HepG2 (cell line): ENCODE data around the gene OTOP3.

Experiments used
- CREB1 ChIP-seq, 2 experiments: fragments of 450-650 bp in 1 of 2; IDR thresholded peaks; 2 replicates each; pipeline ENCODE4 v1.6.1; 2016 to 2017; ENCODE audit warnings: control low read depth in 1 of 2, mild to moderate bottlenecking in 1 of 2, missing compliant biosample characterization in 1 of 2, missing genetic modification characterization in 1 of 2
- MXI1 ChIP-seq: IDR thresholded peaks from 3 replicates; pipeline ENCODE4 v1.6.1; 2012; ENCODE audit warnings: low read depth, low read length, inconsistent platforms, borderline replicate concordance
- POLR2AphosphoS5 ChIP-seq: IDR thresholded peaks from 2 replicates; pipeline ENCODE4 v1.6.1; 2012; ENCODE audit warnings: low read depth, low read length
- SIN3B ChIP-seq: fragments of 150-350 bp; IDR thresholded peaks from 2 replicates; pipeline ENCODE4 v1.6.1; 2014; ENCODE audit warnings: low read length
- ZNF20 ChIP-seq: sonication (generic); formaldehyde crosslinking; IDR thresholded peaks from 2 replicates; pipeline ENCODE4 v1.4.0; 2020; ENCODE audit warnings: mild to moderate bottlenecking, moderate library complexity, missing genetic modification reagents
- ZNF766 ChIP-seq: sonication (generic); formaldehyde crosslinking; IDR thresholded peaks from 2 replicates; pipeline ENCODE4 v1.5.0; 2020; ENCODE audit warnings: missing genetic modification reagents, borderline replicate concordance
- ZSCAN20 ChIP-seq: sonication (generic); formaldehyde crosslinking; IDR thresholded peaks from 2 replicates; pipeline ENCODE4 v1.4.0; 2020; ENCODE audit warnings: missing genetic modification reagents, mild to moderate bottlenecking, borderline replicate concordance
- TF ChIP-seq, protein P1 (sequence below): sonication (generic); formaldehyde crosslinking; IDR thresholded peaks from 2 replicates; pipeline ENCODE4 v1.5.0; 2020; ENCODE audit warnings: mild to moderate bottlenecking, missing genetic modification reagents, moderate library complexity
- TF ChIP-seq, protein P2 (sequence below): sonication (generic); formaldehyde crosslinking; IDR thresholded peaks from 2 replicates; pipeline ENCODE4 v1.4.0; 2020; ENCODE audit warnings: low read depth, missing genetic modification reagents
- TF ChIP-seq, protein P3 (sequence below): sonication (generic); formaldehyde crosslinking; IDR thresholded peaks from 2 replicates; pipeline ENCODE4 v1.8.1; 2023; ENCODE audit warnings: mild to moderate bottlenecking, missing genetic modification reagents, borderline replicate concordance

DNA sequence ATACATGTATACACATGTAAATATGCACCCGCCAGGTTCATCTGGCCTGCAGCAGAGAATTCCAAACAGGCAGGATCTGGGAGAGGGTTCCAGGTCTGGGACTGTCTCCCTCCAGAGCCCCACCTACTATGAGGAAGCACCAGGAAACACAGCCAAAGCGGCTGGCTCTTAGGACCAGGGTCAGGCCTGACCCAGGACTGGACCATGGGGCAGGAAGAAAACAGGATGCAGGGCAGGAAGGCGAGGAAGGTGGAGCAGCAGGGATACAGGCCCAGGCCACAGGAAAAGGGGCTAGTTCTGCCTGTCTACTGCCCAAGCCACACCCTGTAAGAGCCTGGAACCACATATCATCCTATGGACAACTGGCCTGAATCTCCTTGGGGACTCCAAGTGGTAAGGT, 34.7 kb downstream of the OTOP3 start:
- TF ChIP-seq SIN3B = no peak
- TF ChIP-seq CREB1 (IDR thresholded peaks at IDR 0.05) = no peak
- no peak for TF ChIP-seq CREB1 (CRISPR knock-in tag; IDR thresholded peaks at IDR 0.05)
- TF ChIP-seq, protein P1, sequence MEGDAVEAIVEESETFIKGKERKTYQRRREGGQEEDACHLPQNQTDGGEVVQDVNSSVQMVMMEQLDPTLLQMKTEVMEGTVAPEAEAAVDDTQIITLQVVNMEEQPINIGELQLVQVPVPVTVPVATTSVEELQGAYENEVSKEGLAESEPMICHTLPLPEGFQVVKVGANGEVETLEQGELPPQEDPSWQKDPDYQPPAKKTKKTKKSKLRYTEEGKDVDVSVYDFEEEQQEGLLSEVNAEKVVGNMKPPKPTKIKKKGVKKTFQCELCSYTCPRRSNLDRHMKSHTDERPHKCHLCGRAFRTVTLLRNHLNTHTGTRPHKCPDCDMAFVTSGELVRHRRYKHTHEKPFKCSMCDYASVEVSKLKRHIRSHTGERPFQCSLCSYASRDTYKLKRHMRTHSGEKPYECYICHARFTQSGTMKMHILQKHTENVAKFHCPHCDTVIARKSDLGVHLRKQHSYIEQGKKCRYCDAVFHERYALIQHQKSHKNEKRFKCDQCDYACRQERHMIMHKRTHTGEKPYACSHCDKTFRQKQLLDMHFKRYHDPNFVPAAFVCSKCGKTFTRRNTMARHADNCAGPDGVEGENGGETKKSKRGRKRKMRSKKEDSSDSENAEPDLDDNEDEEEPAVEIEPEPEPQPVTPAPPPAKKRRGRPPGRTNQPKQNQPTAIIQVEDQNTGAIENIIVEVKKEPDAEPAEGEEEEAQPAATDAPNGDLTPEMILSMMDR = no peak
- TF ChIP-seq, protein P2, sequence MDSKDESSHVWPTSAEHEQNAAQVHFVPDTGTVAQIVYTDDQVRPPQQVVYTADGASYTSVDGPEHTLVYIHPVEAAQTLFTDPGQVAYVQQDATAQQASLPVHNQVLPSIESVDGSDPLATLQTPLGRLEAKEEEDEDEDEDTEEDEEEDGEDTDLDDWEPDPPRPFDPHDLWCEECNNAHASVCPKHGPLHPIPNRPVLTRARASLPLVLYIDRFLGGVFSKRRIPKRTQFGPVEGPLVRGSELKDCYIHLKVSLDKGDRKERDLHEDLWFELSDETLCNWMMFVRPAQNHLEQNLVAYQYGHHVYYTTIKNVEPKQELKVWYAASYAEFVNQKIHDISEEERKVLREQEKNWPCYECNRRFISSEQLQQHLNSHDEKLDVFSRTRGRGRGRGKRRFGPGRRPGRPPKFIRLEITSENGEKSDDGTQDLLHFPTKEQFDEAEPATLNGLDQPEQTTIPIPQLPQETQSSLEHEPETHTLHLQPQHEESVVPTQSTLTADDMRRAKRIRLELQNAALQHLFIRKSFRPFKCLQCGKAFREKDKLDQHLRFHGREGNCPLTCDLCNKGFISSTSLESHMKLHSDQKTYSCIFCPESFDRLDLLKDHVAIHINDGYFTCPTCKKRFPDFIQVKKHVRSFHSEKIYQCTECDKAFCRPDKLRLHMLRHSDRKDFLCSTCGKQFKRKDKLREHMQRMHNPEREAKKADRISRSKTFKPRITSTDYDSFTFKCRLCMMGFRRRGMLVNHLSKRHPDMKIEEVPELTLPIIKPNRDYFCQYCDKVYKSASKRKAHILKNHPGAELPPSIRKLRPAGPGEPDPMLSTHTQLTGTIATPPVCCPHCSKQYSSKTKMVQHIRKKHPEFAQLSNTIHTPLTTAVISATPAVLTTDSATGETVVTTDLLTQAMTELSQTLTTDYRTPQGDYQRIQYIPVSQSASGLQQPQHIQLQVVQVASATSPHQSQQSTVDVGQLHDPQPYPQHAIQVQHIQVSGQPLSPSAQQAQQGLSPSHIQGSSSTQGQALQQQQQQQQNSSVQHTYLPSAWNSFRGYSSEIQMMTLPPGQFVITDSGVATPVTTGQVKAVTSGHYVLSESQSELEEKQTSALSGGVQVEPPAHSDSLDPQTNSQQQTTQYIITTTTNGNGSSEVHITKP (CRISPR knock-in tag) = no peak
- no peak for TF ChIP-seq ZNF20
- no peak for TF ChIP-seq ZSCAN20 (CRISPR knock-in tag)
- TF ChIP-seq MXI1 = no peak
- no peak for TF ChIP-seq POLR2AphosphoS5
- TF ChIP-seq ZNF766 = no peak
- TF ChIP-seq, protein P3, sequence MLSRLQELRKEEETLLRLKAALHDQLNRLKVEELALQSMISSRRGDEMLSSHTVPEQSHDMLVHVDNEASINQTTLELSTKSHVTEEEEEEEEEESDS = no peak
